K562 (cell line): ENCODE data around the gene SIRPB2. TPM values are rescaled to one million over a fixed set of nuclear protein-coding genes. Genes with fewer than 3 reads are reported as not detected.

Experiments used
- ASH1L ChIP-seq: fragments of 450-650 bp; IDR thresholded peaks from 2 replicates; pipeline ENCODE4 v1.6.1; 2018; ENCODE audit warnings: borderline replicate concordance, mild to moderate bottlenecking, low read depth; ENCODE audit not compliant: partially characterized antibody
- BRF2 ChIP-seq: IDR thresholded peaks from 3 replicates; pipeline ENCODE4 v1.6.1; 2011; ENCODE audit warnings: borderline replicate concordance, mild to moderate bottlenecking; ENCODE audit not compliant: insufficient read length, insufficient read depth
- CEBPB ChIP-seq: fragments of 450-650 bp; IDR thresholded peaks from 2 replicates; pipeline ENCODE4 v1.6.1; 2016; ENCODE audit warnings: missing genetic modification characterization, missing compliant biosample characterization
- ESRRA ChIP-seq: fragments of 450-650 bp; IDR thresholded peaks from 2 replicates; pipeline ENCODE4 v1.6.1; 2014; ENCODE audit warnings: low read depth, mild to moderate bottlenecking, moderate library complexity, borderline replicate concordance
- FOXA3 ChIP-seq, 2 experiments: fragments of 450-650 bp in 1 of 2; sonication (generic) in 1 of 2; formaldehyde crosslinking; IDR thresholded peaks in 1 of 2; conservative IDR thresholded peaks in 1 of 2; 2 replicates each; pipeline versions ENCODE4 v1.4.0 to v1.8.0; 2020 to 2022; ENCODE audit warnings: mild to moderate bottlenecking in 2 of 2, missing genetic modification reagents in 1 of 2
- HNRNPLL ChIP-seq: fragments of 200-400 bp; formaldehyde crosslinking; IDR thresholded peaks from 2 replicates; pipeline ENCODE4 v1.6.1; 2017; ENCODE audit warnings: low read length, low read depth, mild to moderate bottlenecking; ENCODE audit not compliant: poor library complexity, severe bottlenecking
- MCM7 ChIP-seq, 2 experiments: fragments of 450-650 bp; IDR thresholded peaks; 2 replicates each; pipeline ENCODE4 v1.6.1; 2016 to 2018
- MNT ChIP-seq, 2 experiments: fragments of 450-650 bp; conservative IDR thresholded peaks; 2 replicates each; pipeline ENCODE4 v1.6.1; 2017; ENCODE audit warnings: mild to moderate bottlenecking in 2 of 2, moderate library complexity in 2 of 2
- MYBL2 ChIP-seq, 2 experiments: fragments of 450-650 bp in 1 of 2; sonication (generic) in 1 of 2; formaldehyde crosslinking in 1 of 2; IDR thresholded peaks; 2 replicates each; pipeline versions ENCODE4 v1.6.1 to v1.8.1; 2017 to 2022; ENCODE audit warnings: borderline replicate concordance in 1 of 2, inconsistent platforms in 1 of 2, low read depth in 1 of 2, mild to moderate bottlenecking in 1 of 2, missing genetic modification reagents in 1 of 2, moderate library complexity in 1 of 2
- RB1 ChIP-seq: fragments of 450-650 bp; IDR thresholded peaks from 2 replicates; pipeline ENCODE4 v1.6.1; 2017; ENCODE audit warnings: low read depth, mild to moderate bottlenecking
- RCOR1 ChIP-seq, 2 experiments: IDR thresholded peaks; 2 replicates each; pipeline ENCODE4 v1.6.1; 2012; ENCODE audit warnings: low read depth in 2 of 2, low read length in 2 of 2, borderline replicate concordance in 1 of 2, improper control_type of control experiment in 1 of 2
- SMAD4 ChIP-seq: fragments of 250-450 bp; sonication (Bioruptor Pico); conservative IDR thresholded peaks from 2 replicates; pipeline ENCODE4 v1.8.0; 2021; ENCODE audit warnings: inconsistent platforms, mild to moderate bottlenecking, moderate library complexity
- XRCC4 ChIP-seq: IDR thresholded peaks from one replicate; pipeline ENCODE4 v1.6.1; 2011; ENCODE audit not compliant: insufficient read depth, insufficient read length; ENCODE audit errors: extremely low read depth
- ZNF507 ChIP-seq: conservative IDR thresholded peaks from 2 replicates; pipeline ENCODE4 v1.6.1; 2017; ENCODE audit warnings: missing genetic modification characterization, missing compliant biosample characterization
- polyA plus RNA-seq, 8 experiments: library from polyadenylated mRNA; depleted of rRNA in 4 of 8; stranded (reverse) in 5 of 8; unstranded in 3 of 8; fragments of >200 nt; fragmentation: Nextera tagmentation in 2 of 8; fragmentation: Illumina TruSeq in 1 of 8; extraction: Ambion mirVana in 2 of 8; extraction: Trizol in 1 of 8; gene quantifications; 2 replicates each; pipeline versions ENCODE4 v1.2.1 to v1.2.3, GENCODE V29; 2011 to 2014; ENCODE audit warnings: inconsistent platforms in 1 of 8, missing spikeins in 1 of 8
- total RNA-seq, 7 experiments: library from RNA; depleted of rRNA in 6 of 7; stranded (reverse); fragments of >200 nt in 6 of 7; fragmentation: Illumina TruSeq in 2 of 7; extraction: Trizol in 2 of 7; gene quantifications; 2 replicates each; pipeline versions ENCODE4 v1.2.1 to v1.2.3, GENCODE V29; 2011 to 2021; ENCODE audit warnings: low replicate concordance in 1 of 7
- TF ChIP-seq, protein P1 (sequence below): fragments of 450-650 bp; IDR thresholded peaks from 2 replicates; pipeline ENCODE4 v1.6.1; 2016; ENCODE audit warnings: mild to moderate bottlenecking
- TF ChIP-seq, protein P2 (sequence below): fragments of 450-650 bp; IDR thresholded peaks from 2 replicates; pipeline ENCODE4 v1.6.1; 2018; ENCODE audit not compliant: partially characterized antibody

The SIRPB2 gene
- total and polyA plus RNA-seq, 9 of the 15 experiments (the other 6 are each of a cell fraction or from before 2014, with no cell fraction given), result 0.07 TPM; not detected in 7

DNA sequence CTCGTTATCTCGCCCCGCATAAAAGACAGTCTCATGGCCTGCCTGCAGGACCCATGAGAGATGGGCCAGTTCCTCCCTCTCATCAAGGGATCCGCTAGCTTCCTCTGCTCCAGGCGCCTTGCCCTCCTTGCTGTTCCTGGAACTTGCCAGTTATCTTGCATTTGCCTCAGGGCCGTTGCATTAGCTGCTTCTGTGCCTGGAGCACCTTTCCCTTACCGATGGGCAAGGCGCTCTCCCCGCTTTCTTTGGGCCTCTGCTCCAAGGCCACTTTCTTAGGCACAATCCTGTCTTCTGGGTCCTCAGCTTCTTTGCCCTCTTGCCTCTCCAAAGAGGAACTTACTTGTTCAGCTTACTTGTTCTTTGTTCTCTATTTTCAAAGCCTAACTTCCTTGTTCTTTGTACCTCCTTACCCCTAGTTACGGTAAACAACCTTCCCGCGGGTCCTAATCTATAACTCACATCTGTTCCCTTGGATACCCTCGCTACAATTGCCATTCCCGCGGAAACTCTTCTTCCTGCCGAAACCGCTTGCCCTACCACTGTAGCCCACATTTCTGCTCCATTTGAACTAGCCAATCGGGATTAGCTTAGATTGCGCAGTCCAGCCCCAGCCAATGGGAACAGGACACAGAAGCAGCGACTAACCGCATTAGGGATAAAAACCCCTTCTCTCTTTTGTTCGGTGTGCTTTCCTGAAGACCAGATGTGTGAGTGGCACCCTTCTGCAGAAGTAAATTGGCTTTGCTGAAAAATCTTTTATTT is 23.7 kb downstream of the SIRPB2 start (continued):
- peak; percentile 97 for TF ChIP-seq MYBL2 (IDR thresholded peaks at IDR 0.05; ENCODE audit: low read depth)
- TF ChIP-seq MYBL2 (CRISPR knock-in tag; IDR thresholded peaks at IDR 0.05; ENCODE audit: borderline replicate concordance), result peak; percentile 100; the same call in 1 of the 2 replicates
- TF ChIP-seq, protein P1, sequence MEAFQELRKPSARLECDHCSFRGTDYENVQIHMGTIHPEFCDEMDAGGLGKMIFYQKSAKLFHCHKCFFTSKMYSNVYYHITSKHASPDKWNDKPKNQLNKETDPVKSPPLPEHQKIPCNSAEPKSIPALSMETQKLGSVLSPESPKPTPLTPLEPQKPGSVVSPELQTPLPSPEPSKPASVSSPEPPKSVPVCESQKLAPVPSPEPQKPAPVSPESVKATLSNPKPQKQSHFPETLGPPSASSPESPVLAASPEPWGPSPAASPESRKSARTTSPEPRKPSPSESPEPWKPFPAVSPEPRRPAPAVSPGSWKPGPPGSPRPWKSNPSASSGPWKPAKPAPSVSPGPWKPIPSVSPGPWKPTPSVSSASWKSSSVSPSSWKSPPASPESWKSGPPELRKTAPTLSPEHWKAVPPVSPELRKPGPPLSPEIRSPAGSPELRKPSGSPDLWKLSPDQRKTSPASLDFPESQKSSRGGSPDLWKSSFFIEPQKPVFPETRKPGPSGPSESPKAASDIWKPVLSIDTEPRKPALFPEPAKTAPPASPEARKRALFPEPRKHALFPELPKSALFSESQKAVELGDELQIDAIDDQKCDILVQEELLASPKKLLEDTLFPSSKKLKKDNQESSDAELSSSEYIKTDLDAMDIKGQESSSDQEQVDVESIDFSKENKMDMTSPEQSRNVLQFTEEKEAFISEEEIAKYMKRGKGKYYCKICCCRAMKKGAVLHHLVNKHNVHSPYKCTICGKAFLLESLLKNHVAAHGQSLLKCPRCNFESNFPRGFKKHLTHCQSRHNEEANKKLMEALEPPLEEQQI, result 0 out of 2 replicates have a peak, but pooled peaks have one; percentile 58
- no peak for TF ChIP-seq MCM7 (IDR thresholded peaks at IDR 0.05)
- peak; percentile 97 for TF ChIP-seq CEBPB (tag)
- peak; percentile 25 for TF ChIP-seq HNRNPLL
- peak; percentile 67 to 83 for TF ChIP-seq FOXA3 (CRISPR knock-in tag; conservative IDR thresholded peaks at IDR 0.05 in 1 of 2, IDR thresholded peaks at IDR 0.05 in 1 of 2)
- TF ChIP-seq ZNF507, result no peak
- 0 out of 2 replicates have a peak, but pooled peaks have one; percentile 5 for TF ChIP-seq RB1
- no peak for TF ChIP-seq SMAD4 (CRISPR knock-in tag)
- peak; percentile 77 for TF ChIP-seq ASH1L
- peak; percentile 58; the same call in 1 of the 2 replicates for TF ChIP-seq ESRRA
- no peak for TF ChIP-seq XRCC4
- 0 out of 4 replicates have a peak, but pooled peaks of 1 of the 2 experiments have one; percentile 23 for TF ChIP-seq MNT (conservative IDR thresholded peaks at IDR 0.05)
- TF ChIP-seq, protein P2, sequence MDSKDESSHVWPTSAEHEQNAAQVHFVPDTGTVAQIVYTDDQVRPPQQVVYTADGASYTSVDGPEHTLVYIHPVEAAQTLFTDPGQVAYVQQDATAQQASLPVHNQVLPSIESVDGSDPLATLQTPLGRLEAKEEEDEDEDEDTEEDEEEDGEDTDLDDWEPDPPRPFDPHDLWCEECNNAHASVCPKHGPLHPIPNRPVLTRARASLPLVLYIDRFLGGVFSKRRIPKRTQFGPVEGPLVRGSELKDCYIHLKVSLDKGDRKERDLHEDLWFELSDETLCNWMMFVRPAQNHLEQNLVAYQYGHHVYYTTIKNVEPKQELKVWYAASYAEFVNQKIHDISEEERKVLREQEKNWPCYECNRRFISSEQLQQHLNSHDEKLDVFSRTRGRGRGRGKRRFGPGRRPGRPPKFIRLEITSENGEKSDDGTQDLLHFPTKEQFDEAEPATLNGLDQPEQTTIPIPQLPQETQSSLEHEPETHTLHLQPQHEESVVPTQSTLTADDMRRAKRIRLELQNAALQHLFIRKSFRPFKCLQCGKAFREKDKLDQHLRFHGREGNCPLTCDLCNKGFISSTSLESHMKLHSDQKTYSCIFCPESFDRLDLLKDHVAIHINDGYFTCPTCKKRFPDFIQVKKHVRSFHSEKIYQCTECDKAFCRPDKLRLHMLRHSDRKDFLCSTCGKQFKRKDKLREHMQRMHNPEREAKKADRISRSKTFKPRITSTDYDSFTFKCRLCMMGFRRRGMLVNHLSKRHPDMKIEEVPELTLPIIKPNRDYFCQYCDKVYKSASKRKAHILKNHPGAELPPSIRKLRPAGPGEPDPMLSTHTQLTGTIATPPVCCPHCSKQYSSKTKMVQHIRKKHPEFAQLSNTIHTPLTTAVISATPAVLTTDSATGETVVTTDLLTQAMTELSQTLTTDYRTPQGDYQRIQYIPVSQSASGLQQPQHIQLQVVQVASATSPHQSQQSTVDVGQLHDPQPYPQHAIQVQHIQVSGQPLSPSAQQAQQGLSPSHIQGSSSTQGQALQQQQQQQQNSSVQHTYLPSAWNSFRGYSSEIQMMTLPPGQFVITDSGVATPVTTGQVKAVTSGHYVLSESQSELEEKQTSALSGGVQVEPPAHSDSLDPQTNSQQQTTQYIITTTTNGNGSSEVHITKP, result peak; percentile 31
- TF ChIP-seq RCOR1 (IDR thresholded peaks at IDR 0.05; ENCODE audit: borderline replicate concordance in 1 of 2, low read depth in 2 of 2, low read length in 2 of 2), result 0 out of 4 replicates have a peak, but pooled peaks of 1 of the 2 experiments have one; percentile 6
- TF ChIP-seq BRF2, result no peak
